SK-N-SH (cell line): ENCODE data around the gene TUBA1B. TPM values are rescaled to one million over a fixed set of nuclear protein-coding genes. Genes with fewer than 3 reads are reported as not detected.

Source experiments
- CTCF ChIA-PET: fragments of 300-600, 350-600 bp; formaldehyde crosslinking; extraction: SDS; loops from one replicate; lab custom pipeline; 2021; lab: Yijun Ruan, JAX
- POLR2A ChIA-PET: fragments of 350-600 bp; sonication (Branson Sonifier 250); formaldehyde crosslinking; extraction: SDS; loops from one replicate; lab custom pipeline; 2020; ENCODE audit warnings: antibody characterized with exemption, inconsistent platforms; lab: Yijun Ruan, JAX
- DNase-seq: peaks from one replicate; pipeline ENCODE4 v3.0.0; 2012
- H2AFZ ChIP-seq: fragments of 200-600 bp; sonication (generic); 2 replicates; pipeline ENCODE4 v1.8.1; 2016; ENCODE audit warnings: antibody characterized with exemption, mild to moderate bottlenecking, low read depth
- H3F3A ChIP-seq: fragments of 200-600 bp; sonication (generic); replicated peaks from 2 replicates; pipeline ENCODE3; 2016; ENCODE audit warnings: antibody characterized with exemption, mild to moderate bottlenecking; ENCODE audit not compliant: insufficient read depth
- H3K27ac ChIP-seq, 2 experiments: fragments of 200-500 bp in 1 of 2; fragments of 200-600 bp in 1 of 2; sonication (Bioruptor generic) in 1 of 2; sonication (generic), shearing (Covaris generic) in 1 of 2; 2 replicates each; pipeline versions ENCODE4 v1.5.1 to v1.6.1; 2014 to 2016; ENCODE audit warnings: low read depth in 2 of 2, inconsistent platforms in 1 of 2, low read length in 1 of 2, mild to moderate bottlenecking in 1 of 2, mixed read lengths in 1 of 2
- H3K27me3 ChIP-seq: fragments of 200-600 bp; sonication (generic), shearing (Covaris generic); 2 replicates; pipeline ENCODE4 v1.6.1; 2016; ENCODE audit warnings: mixed run types; ENCODE audit not compliant: insufficient read depth
- H3K36me3 ChIP-seq, 2 experiments: fragments of 200-500 bp in 1 of 2; fragments of 200-600 bp in 1 of 2; sonication (Bioruptor generic) in 1 of 2; sonication (generic) in 1 of 2; replicated peaks in 1 of 2; 2 replicates each; pipeline versions ENCODE3 to v1.5.1; 2014 to 2016; ENCODE audit warnings: low read length in 1 of 2, mild to moderate bottlenecking in 1 of 2; ENCODE audit not compliant: insufficient read depth in 2 of 2, control insufficient read depth in 1 of 2
- H3K4me1 ChIP-seq, 2 experiments: fragments of 200-500 bp in 1 of 2; fragments of 200-600 bp in 1 of 2; sonication (Bioruptor generic) in 1 of 2; sonication (generic), shearing (Covaris generic) in 1 of 2; 2 replicates each; pipeline versions ENCODE4 v1.5.1 to v1.6.1; 2014 to 2016; ENCODE audit warnings: low read depth in 1 of 2, low read length in 1 of 2, mixed run types in 1 of 2; ENCODE audit not compliant: insufficient read depth in 2 of 2, control insufficient read depth in 1 of 2
- H3K4me2 ChIP-seq: fragments of 200-600 bp; sonication (generic), shearing (Covaris generic); 2 replicates; pipeline ENCODE4 v1.6.1; 2017; ENCODE audit warnings: mixed run types
- H3K4me3 ChIP-seq, 2 experiments: fragments of 200-500 bp in 1 of 2; fragments of 200-600 bp in 1 of 2; sonication (Bioruptor generic) in 1 of 2; sonication (generic), shearing (Covaris generic) in 1 of 2; 2 replicates each; pipeline versions ENCODE4 v1.5.1 to v1.8.1; 2014 to 2016; ENCODE audit warnings: low read depth in 2 of 2, inconsistent platforms in 1 of 2, low read length in 1 of 2, mild to moderate bottlenecking in 1 of 2, mixed read lengths in 1 of 2, moderate library complexity in 1 of 2
- H3K79me2 ChIP-seq: fragments of 200-600 bp; sonication (generic); 2 replicates; pipeline ENCODE4 v1.8.1; 2017; ENCODE audit warnings: mild to moderate bottlenecking; ENCODE audit not compliant: insufficient read depth
- H3K9ac ChIP-seq: fragments of 200-600 bp; sonication (generic); 2 replicates; pipeline ENCODE4 v1.6.1; 2017; ENCODE audit warnings: mixed run types
- H3K9me2 ChIP-seq: fragments of 200-600 bp; sonication (generic); 2 replicates; pipeline ENCODE4 v1.6.1; 2017; ENCODE audit warnings: mixed run types
- H3K9me3 ChIP-seq: fragments of 200-600 bp; sonication (generic); 2 replicates; pipeline ENCODE4 v1.6.1; 2017; ENCODE audit warnings: mixed run types, mild to moderate bottlenecking, moderate library complexity
- H4K20me1 ChIP-seq: fragments of 200-600 bp; sonication (generic); 2 replicates; pipeline ENCODE4 v1.6.1; 2017; ENCODE audit warnings: mild to moderate bottlenecking, mixed run types; ENCODE audit not compliant: insufficient read depth
- CHD2 ChIP-seq: fragments of 150-350 bp; IDR thresholded peaks from 2 replicates; pipeline ENCODE4 v1.6.1; 2018; ENCODE audit warnings: low read length; ENCODE audit not compliant: partially characterized antibody
- EP300 ChIP-seq, 2 experiments: IDR thresholded peaks; 2 replicates each; pipeline versions ENCODE4 v1.4.0 to v1.6.1; 2012; ENCODE audit warnings: borderline replicate concordance in 1 of 2, low read depth in 1 of 2, low read length in 1 of 2
- GABPA ChIP-seq: IDR thresholded peaks from 2 replicates; pipeline ENCODE4 v1.4.0; 2012; ENCODE audit warnings: low read depth, mild to moderate bottlenecking
- GATA2 ChIP-seq: sonication (generic); formaldehyde crosslinking; IDR thresholded peaks from 2 replicates; pipeline ENCODE4 v1.5.0; 2020; ENCODE audit warnings: mild to moderate bottlenecking, missing genetic modification reagents
- IRF3 ChIP-seq: fragments of 150-350 bp; IDR thresholded peaks from 2 replicates; pipeline ENCODE4 v1.6.1; 2016; ENCODE audit warnings: mild to moderate bottlenecking, low read depth, low read length
- MAX ChIP-seq: IDR thresholded peaks from 2 replicates; pipeline ENCODE4 v1.4.0; 2012; ENCODE audit warnings: low read depth
- MEF2A ChIP-seq: IDR thresholded peaks from 2 replicates; pipeline ENCODE4 v1.4.0; 2012; ENCODE audit warnings: low read depth, borderline replicate concordance
- MXI1 ChIP-seq: IDR thresholded peaks from 2 replicates; pipeline ENCODE4 v1.6.1; 2012; ENCODE audit warnings: mild to moderate bottlenecking, low read depth, low read length, improper control_type of control experiment
- NFIC ChIP-seq: IDR thresholded peaks from 2 replicates; pipeline ENCODE4 v1.4.0; 2012; ENCODE audit warnings: borderline replicate concordance
- PBX3 ChIP-seq: IDR thresholded peaks from 2 replicates; pipeline ENCODE4; 2012
- POLR2AphosphoS5 ChIP-seq: IDR thresholded peaks from 2 replicates; pipeline ENCODE4 v1.6.1; 2012; ENCODE audit warnings: low read depth, low read length
- RCOR1 ChIP-seq: fragments of 150-350 bp; IDR thresholded peaks from 2 replicates; pipeline ENCODE4 v1.6.1; 2017; ENCODE audit warnings: antibody characterized with exemption, low read length
- RFX5 ChIP-seq: IDR thresholded peaks from 2 replicates; pipeline ENCODE4 v1.6.1; 2012; ENCODE audit warnings: mild to moderate bottlenecking, improper control_type of control experiment, low read length
- SIN3A ChIP-seq: IDR thresholded peaks from 2 replicates; pipeline ENCODE4 v1.6.1; 2012; ENCODE audit warnings: low read depth, mild to moderate bottlenecking, low read length, moderate library complexity, borderline replicate concordance
- SMC3 ChIP-seq: IDR thresholded peaks from 2 replicates; pipeline ENCODE4 v1.6.1; 2012; ENCODE audit warnings: low read depth, low read length, improper control_type of control experiment
- TAF1 ChIP-seq: IDR thresholded peaks from 2 replicates; pipeline ENCODE4 v1.6.1; 2012; ENCODE audit warnings: low read depth, mild to moderate bottlenecking, low read length, moderate library complexity, borderline replicate concordance
- TCF12 ChIP-seq: IDR thresholded peaks from 2 replicates; pipeline ENCODE4 v1.4.0; 2012
- TEAD4 ChIP-seq: IDR thresholded peaks from 2 replicates; pipeline ENCODE4 v1.4.0; 2012; ENCODE audit warnings: mild to moderate bottlenecking, borderline replicate concordance; ENCODE audit not compliant: insufficient read depth
- USF1 ChIP-seq: IDR thresholded peaks from 2 replicates; pipeline ENCODE4 v1.4.0; 2012; ENCODE audit warnings: low read depth, borderline replicate concordance
- USF2 ChIP-seq: fragments of 150-350 bp; IDR thresholded peaks from 2 replicates; pipeline ENCODE4 v1.6.1; 2017; ENCODE audit warnings: antibody characterized with exemption, low read length, low read depth, borderline replicate concordance
- WGBS: methylation state at CpG from one replicate; pipeline ENCODE4 v1.1.6; 2017; ENCODE audit warnings: low lambda C conversion rate; 5-methylcytosine and 5-hydroxymethylcytosine counted together
- polyA plus RNA-seq, 3 experiments: library from polyadenylated mRNA; depleted of rRNA; stranded (reverse); fragments of >200 nt; gene quantifications; 2 replicates each; pipeline ENCODE4 v1.2.3, GENCODE V29; 2012
- TF ChIP-seq, protein P1 (sequence below): fragments of 200-600 bp; sonication (generic); IDR thresholded peaks from 2 replicates; pipeline ENCODE4 v1.6.1; 2017; ENCODE audit warnings: antibody characterized with exemption, mild to moderate bottlenecking, moderate library complexity

Gene TUBA1B
- polyA plus RNA-seq, 1 of the 3 experiments (the other 2 are of a cell fraction) = 2,454 TPM

DNA sequence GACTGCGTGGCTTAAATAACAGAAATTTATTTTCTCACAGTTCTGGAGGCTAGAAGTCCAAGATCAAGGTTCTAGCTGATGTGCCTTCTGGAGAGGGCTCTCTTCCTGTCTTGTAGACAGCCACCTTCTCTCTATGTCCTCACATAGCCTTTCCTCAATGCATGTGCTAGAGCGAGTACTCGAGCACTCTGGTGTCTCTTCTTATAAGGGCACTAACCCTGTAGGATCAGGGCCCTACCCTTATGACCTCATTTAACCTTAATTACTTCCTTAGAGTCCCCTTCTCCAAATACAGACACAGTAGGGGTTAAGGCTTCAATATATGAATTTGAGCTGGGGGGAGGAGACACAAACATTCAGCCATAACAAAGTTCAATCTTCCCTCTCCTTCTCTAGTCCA is 46.8 kb downstream of the TUBA1B start:
- no peak for DNase-seq
- Histone ChIP-seq H3K9me3 (no peaks in the 10 kb centered on the region), H3K9me2 (no peaks in the 10 kb centered on the region), H3K4me1 (peaks cover 0 to 10% of the 10 kb centered on the region in 2 experiments; a peak in 1 of 4 replicates), H3K4me2 (no peak overlapping the region), H3F3A (peaks cover 3% of the 10 kb centered on the region), H3K4me3 (no peak overlapping the region), H2AFZ (no peak overlapping the region), H4K20me1 (no peaks in the 10 kb centered on the region), H3K9ac (no peak overlapping the region), H3K27ac (no peak overlapping the region), H3K27me3 (no peaks in the 10 kb centered on the region), H3K36me3 (no peaks in the 10 kb centered on the region), H3K79me2 (no peaks in the 10 kb centered on the region)
- CTCF ChIA-PET = interaction anchor here (0.8 to 12.8 kb wide), 6 partner anchors 9 to 86 kb away, joined by 3 to 315 read pairs (median 7); partner anchors contain the start of genes DHH and LMBR1L
- POLR2A ChIA-PET = interaction anchor here (1.0 kb wide), 1 partner anchor 47 kb away, joined by 3 read pairs; the partner anchor contains the start of gene TUBA1B
- 96% methylated on average over 3 of the region's 3 CpGs for WGBS
- TF ChIP-seq USF1 (no peak), SMC3 (no peak), RFX5 (no peak), EP300 (IDR thresholded peaks at IDR 0.05; ENCODE audit: borderline replicate concordance in 1 of 2, low read depth in 1 of 2, low read length in 1 of 2) (no peak), MEF2A (no peak), MAX (no peak), CHD2 (no peak), GATA2 (CRISPR knock-in tag) (no peak), TAF1 (no peak), GABPA (no peak), POLR2AphosphoS5 (no peak), NFIC (no peak), RCOR1 (no peak)
- TF ChIP-seq, protein P1, sequence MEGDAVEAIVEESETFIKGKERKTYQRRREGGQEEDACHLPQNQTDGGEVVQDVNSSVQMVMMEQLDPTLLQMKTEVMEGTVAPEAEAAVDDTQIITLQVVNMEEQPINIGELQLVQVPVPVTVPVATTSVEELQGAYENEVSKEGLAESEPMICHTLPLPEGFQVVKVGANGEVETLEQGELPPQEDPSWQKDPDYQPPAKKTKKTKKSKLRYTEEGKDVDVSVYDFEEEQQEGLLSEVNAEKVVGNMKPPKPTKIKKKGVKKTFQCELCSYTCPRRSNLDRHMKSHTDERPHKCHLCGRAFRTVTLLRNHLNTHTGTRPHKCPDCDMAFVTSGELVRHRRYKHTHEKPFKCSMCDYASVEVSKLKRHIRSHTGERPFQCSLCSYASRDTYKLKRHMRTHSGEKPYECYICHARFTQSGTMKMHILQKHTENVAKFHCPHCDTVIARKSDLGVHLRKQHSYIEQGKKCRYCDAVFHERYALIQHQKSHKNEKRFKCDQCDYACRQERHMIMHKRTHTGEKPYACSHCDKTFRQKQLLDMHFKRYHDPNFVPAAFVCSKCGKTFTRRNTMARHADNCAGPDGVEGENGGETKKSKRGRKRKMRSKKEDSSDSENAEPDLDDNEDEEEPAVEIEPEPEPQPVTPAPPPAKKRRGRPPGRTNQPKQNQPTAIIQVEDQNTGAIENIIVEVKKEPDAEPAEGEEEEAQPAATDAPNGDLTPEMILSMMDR = no peak

DNA sequence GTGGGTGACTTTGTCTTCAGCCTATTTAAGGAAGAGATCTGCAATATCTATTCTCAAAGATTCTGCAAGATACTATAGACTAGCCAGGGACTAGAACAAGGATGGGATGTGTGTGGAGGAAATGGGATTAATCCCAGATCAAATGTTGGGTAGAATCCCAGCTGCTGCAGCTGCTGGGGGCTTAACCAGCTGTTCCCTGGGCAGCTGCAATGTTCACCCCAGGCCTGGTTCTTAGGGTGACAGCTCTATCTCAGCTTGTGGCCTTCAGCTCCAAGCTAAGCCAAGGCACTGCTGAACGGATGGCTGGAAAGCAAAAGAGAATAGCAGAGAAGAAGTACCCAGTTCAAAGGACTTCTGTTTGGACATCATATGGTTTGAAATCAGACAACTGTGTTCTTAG is 51.4 kb downstream of the TUBA1B start:
- no peak for DNase-seq
- Histone ChIP-seq H3K9ac (no peak overlapping the region), H3K4me3 (no peak overlapping the region), H3K36me3 (no peaks in the 10 kb centered on the region), H3K4me2 (no peak overlapping the region), H3K4me1 (no peaks in the 10 kb centered on the region), H3K79me2 (no peaks in the 10 kb centered on the region), H3K27ac (no peak overlapping the region), H3F3A (no peaks in the 10 kb centered on the region), H3K27me3 (no peaks in the 10 kb centered on the region), H3K9me3 (no peaks in the 10 kb centered on the region), H3K9me2 (no peaks in the 10 kb centered on the region), H4K20me1 (no peaks in the 10 kb centered on the region), H2AFZ (no peak overlapping the region)
- ChIA-PET POLR2A (no interaction called here), CTCF (interaction anchor here (1.1 to 12.8 kb wide), 7 partner anchors 9 to 155 kb away, joined by 3 to 315 read pairs (median 8); partner anchors contain the start of genes DHH and LMBR1L)
- 100% methylated on average over 1 of the region's 1 CpG for WGBS
- TF ChIP-seq SIN3A (no peak), TEAD4 (no peak), USF1 (no peak), MXI1 (no peak), NFIC (no peak), RFX5 (no peak), USF2 (no peak), TCF12 (no peak), EP300 (IDR thresholded peaks at IDR 0.05; ENCODE audit: borderline replicate concordance in 1 of 2, low read depth in 1 of 2, low read length in 1 of 2) (no peak), IRF3 (no peak), PBX3 (no peak)
